GM21737 (cell line): Measurements from ENCODE around the gene RNLS.

Experiments used
- ATAC-seq: cut with Tn5 transposase; IDR thresholded peaks from one replicate; pipeline ENCODE4 v1.9.1; 2021; ENCODE audit warnings: mild to moderate bottlenecking, moderate library complexity; ENCODE audit not compliant: unreplicated experiment

Gene RNLS

GRCh38 chr10:88270061-88270808 lies 312.9 kb downstream of the RNLS start:
- no peak for ATAC-seq

GRCh38 chr10:88262591-88263234 lies 320.4 kb downstream of the RNLS start:
- ATAC-seq: no peak

- ATAC-seq: no peak
Observed at GRCh38 chr10:88261152-88261551, 322.0 kb downstream of the RNLS start.

- no peak for ATAC-seq
Observed at GRCh38 chr10:88260329-88261051, 322.6 kb downstream of the RNLS start.

GRCh38 chr10:88259381-88259780 lies 323.7 kb downstream of the RNLS start:
- ATAC-seq: no peak

GRCh38 chr10:88256886-88257285 lies 326.2 kb downstream of the RNLS start:
- no peak for ATAC-seq

GRCh38 chr10:88256013-88256680 lies 327.0 kb downstream of the RNLS start:
- no peak for ATAC-seq

GRCh38 chr10:88254091-88254490 lies 329.0 kb downstream of the RNLS start:
- ATAC-seq: no peak

- no peak for ATAC-seq
Observed at GRCh38 chr10:88253622-88254021, 329.5 kb downstream of the RNLS start.

GRCh38 chr10:88253128-88253527 lies 330.0 kb downstream of the RNLS start:
- ATAC-seq: no peak

GRCh38 chr10:88249450-88249849 lies 333.7 kb downstream of the RNLS start:
- no peak for ATAC-seq

- no peak for ATAC-seq
Observed at GRCh38 chr10:88246675-88247074, 336.4 kb downstream of the RNLS start.

- ATAC-seq: no peak
Observed at GRCh38 chr10:88245974-88246511, 337.1 kb downstream of the RNLS start.

- no peak for ATAC-seq
Observed at GRCh38 chr10:88244781-88245625, 338.1 kb downstream of the RNLS start.

GRCh38 chr10:88243836-88244730 lies 339.0 kb downstream of the RNLS start:
- ATAC-seq: no peak

- no peak for ATAC-seq
Observed at GRCh38 chr10:88243202-88243744, 339.8 kb downstream of the RNLS start.

GRCh38 chr10:88241501-88241900 lies 341.6 kb downstream of the RNLS start:
- ATAC-seq: no peak

GRCh38 chr10:88239212-88239611 lies 343.9 kb downstream of the RNLS start:
- no peak for ATAC-seq

GRCh38 chr10:88238615-88238914 lies 344.6 kb downstream of the RNLS start:
- no peak for ATAC-seq
